Loucy (cell line): ENCODE data around the gene LBH.

Source experiments
- CTCF ChIP-seq: fragments of 200-600 bp; sonication (generic); conservative IDR thresholded peaks from 2 replicates; pipeline ENCODE4 v1.5.1; 2014; ENCODE audit warnings: mild to moderate bottlenecking, antibody characterized with exemption, low read length
- EZH2phosphoT487 ChIP-seq: fragments of 200-600 bp; IDR thresholded peaks from 2 replicates; pipeline ENCODE4 v1.6.1; 2018; ENCODE audit warnings: antibody characterized with exemption, mild to moderate bottlenecking, moderate library complexity, borderline replicate concordance

- no peak for TF ChIP-seq EZH2phosphoT487
- TF ChIP-seq CTCF = no peak
These were observed 32.9 kb downstream of the LBH start for GRCh38 chr2:30264274-30264673.
